Subcutaneous abdominal adipose tissue (tissue), 5 donors: ENCODE data around the gene SLC5A9.
"Not testable (repeated sequence)": the region's sequence is repeated elsewhere in the genome, so short reads cannot be mapped to it uniquely, and the experiment has no call there.

Source experiments
- H3K27ac ChIP-seq: one replicate; pipeline ENCODE4 v1.7.0; 2013; ENCODE audit warnings: low read depth, mild to moderate bottlenecking, inconsistent platforms, low read length, moderate library complexity
- H3K27me3 ChIP-seq, 5 donors: one replicate each; pipeline ENCODE4 v1.7.0; 2013; ENCODE audit warnings: low read length in 5 of 5, inconsistent platforms in 1 of 5; ENCODE audit not compliant: control insufficient read depth in 5 of 5, insufficient read depth in 4 of 5
- H3K36me3 ChIP-seq, 5 donors: one replicate each; pipeline ENCODE4 v1.7.0; 2013; ENCODE audit warnings: low read length in 5 of 5; ENCODE audit not compliant: control insufficient read depth in 5 of 5, insufficient read depth in 5 of 5
- H3K4me1 ChIP-seq, 5 donors: one replicate each; pipeline ENCODE4 v1.7.0; 2013; ENCODE audit warnings: low read length in 5 of 5, mild to moderate bottlenecking in 3 of 5, moderate library complexity in 1 of 5; ENCODE audit not compliant: control insufficient read depth in 5 of 5, insufficient read depth in 5 of 5
- H3K4me3 ChIP-seq, 5 donors: one replicate each; pipeline ENCODE4 v1.7.0; 2013; ENCODE audit warnings: low read length in 5 of 5, low read depth in 1 of 5
- H3K9ac ChIP-seq, 5 donors: one replicate each; pipeline ENCODE4 v1.7.0; 2013; ENCODE audit warnings: low read length in 5 of 5, mild to moderate bottlenecking in 4 of 5, moderate library complexity in 3 of 5
- H3K9me3 ChIP-seq, 5 donors: one replicate each; pipeline ENCODE4 v1.7.0; 2013; ENCODE audit warnings: low read length in 5 of 5; ENCODE audit not compliant: control insufficient read depth in 5 of 5
- donor health status: healthy.
- donor health status: healthy.
- donor health status: healthy.
- donor health status: healthy.
- donor health status: healthy.

The SLC5A9 gene

DNA sequence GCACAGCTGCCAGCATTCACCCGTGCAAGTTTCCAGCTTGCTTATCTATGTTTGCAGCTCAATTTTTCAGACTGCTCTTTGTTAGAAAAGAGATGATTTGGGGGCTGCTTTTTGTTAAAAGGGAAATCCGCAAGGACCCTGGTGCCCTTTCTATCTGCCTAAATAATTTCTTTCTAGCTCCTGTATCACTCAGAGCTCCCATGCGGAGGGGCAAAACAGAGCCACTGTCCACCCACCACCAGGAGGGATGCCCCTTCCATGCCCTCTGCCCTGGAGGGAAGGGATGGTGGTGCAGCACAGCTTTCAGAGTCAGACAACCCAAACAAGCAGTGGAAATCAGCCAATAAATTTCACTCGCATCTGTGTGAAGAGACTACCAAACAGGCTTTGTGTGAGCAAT, 13.9 kb upstream of the SLC5A9 start:
- H3K9ac ChIP-seq = no peak overlapping the region
- H3K4me1 ChIP-seq = no peaks in the 10 kb centered on the region
- no peaks in the 10 kb centered on the region for H3K27me3 ChIP-seq
- no peak overlapping the region for H3K27ac ChIP-seq
- H3K36me3 ChIP-seq = no peaks in the 10 kb centered on the region
- H3K4me3 ChIP-seq = no peak overlapping the region
- no peaks in the 10 kb centered on the region for H3K9me3 ChIP-seq

DNA sequence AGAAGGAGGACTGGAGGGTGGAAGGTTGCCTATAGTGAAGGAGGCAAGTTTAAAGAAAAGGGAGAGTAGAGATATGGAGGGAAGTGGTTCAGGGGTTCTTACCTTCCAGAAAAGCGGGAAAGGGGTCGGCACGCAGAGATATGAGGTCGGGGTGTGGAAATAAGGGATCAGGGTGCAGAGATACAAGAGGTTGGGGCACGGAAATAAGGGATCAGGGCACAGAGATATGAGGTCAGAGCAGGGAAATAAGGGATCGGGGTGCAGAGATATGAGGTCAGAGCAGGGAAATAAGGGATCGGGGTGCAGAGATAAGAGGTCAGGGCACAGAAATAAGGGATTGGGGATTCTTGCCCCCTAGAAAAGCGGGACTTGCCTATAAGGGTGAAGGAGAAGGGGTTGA, 9.1 kb upstream of the SLC5A9 start:
- H3K27ac ChIP-seq, H3K36me3 ChIP-seq, H3K9ac ChIP-seq, H3K9me3 ChIP-seq, H3K4me3 ChIP-seq, H3K27me3 ChIP-seq: not testable (repeated sequence)
- peaks cover 4 to 17% (median 15%) of the 10 kb centered on the region in 5 donors for H3K4me1 ChIP-seq

DNA sequence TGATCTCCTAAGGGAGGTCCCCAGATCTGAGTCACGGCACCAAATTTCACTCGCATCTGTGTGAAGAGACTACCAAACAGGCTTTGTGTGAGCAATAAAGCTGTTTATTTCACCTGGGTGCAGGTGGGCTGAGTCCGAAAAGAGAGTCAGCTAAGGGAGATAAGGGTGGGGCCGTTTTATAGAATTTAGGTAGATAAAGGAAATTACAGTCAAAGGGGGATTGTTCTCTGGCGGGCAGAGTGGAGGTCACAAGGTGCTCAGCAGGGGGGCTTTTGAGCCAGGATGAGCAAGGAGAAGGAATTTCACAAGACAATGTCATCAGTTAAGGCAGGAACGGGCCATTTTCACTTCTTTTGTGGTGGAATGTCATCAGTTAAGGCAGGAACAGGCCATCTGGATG, 8.2 kb upstream of the SLC5A9 start:
- not testable (repeated sequence) for H3K9ac ChIP-seq, H3K27me3 ChIP-seq, H3K4me3 ChIP-seq, H3K27ac ChIP-seq, H3K36me3 ChIP-seq, H3K9me3 ChIP-seq
- peaks cover 4 to 17% (median 15%) of the 10 kb centered on the region in 5 donors for H3K4me1 ChIP-seq

DNA sequence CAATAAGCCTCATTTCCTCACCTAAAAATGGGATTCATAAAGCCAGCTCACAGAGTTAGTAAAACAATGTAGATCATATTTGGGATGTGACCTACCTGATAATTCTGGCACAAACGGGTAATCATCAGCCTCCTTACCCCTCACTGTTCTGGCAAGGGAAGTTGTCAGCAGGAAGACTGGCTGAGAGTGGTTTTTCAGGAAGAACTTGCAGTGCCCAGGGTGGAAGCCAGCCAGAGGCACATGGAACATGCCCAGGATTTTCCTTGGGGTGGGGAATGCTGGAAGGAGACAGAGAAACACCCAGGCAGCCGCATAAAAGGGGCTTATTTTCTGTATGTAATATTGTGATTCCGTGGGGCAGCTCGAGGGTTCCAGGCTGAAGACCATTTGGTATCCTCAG, 7.7 kb upstream of the SLC5A9 start:
- no peak overlapping the region for H3K4me3 ChIP-seq
- H3K27me3 ChIP-seq = no peaks in the 10 kb centered on the region
- peaks cover 4 to 17% (median 15%) of the 10 kb centered on the region in 5 donors for H3K4me1 ChIP-seq
- H3K9ac ChIP-seq = no peak overlapping the region
- H3K9me3 ChIP-seq = no peaks in the 10 kb centered on the region
- no peaks in the 10 kb centered on the region for H3K36me3 ChIP-seq
- no peak overlapping the region for H3K27ac ChIP-seq

DNA sequence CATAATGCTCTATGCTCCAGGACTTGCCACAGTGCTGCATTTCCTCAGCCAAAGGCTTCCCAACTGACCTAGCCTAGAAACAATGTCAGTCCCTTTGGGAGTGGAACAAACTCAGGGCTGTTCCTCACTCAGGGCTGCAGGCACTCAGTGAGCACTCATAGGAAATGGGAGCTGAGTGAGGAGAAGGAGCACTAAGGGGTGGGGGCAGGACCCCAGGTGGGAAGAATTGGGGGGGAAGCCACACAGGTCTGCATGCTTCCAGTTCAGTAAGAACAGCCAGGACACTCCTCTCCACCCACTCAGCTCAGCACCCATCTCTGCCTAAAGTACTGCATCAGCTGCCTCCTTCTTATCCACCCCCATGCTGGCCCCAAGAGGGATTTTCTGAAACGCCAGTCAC, 7.3 kb upstream of the SLC5A9 start:
- Histone ChIP-seq H3K9me3 (no peaks in the 10 kb centered on the region), H3K27me3 (no peaks in the 10 kb centered on the region), H3K36me3 (no peaks in the 10 kb centered on the region), H3K9ac (no peak overlapping the region), H3K27ac (no peak overlapping the region), H3K4me1 (peaks cover 4 to 17% (median 15%) of the 10 kb centered on the region in 5 donors), H3K4me3 (no peak overlapping the region)

DNA sequence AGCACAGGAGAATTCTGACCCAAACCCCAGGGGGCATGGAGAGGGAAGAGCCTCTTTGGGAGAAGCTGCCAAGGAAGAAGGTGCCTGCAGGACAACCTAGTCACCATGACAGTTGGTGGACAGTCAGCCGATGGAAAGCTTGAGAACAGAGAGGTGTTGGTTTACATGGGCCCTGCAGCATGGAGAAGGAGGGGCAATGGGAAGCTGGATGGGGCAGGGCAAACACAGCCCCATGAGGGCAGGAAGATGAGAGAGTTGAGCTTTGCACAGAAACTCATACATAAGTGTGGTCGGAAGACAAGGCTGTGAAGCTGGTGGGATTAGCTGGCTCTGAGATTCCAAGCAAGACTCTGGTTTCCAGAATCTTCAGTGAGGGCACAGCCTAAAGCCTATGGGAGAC, 6.6 kb upstream of the SLC5A9 start:
- Histone ChIP-seq H3K4me3 (no peak overlapping the region), H3K27me3 (no peaks in the 10 kb centered on the region), H3K36me3 (no peaks in the 10 kb centered on the region), H3K27ac (no peak overlapping the region), H3K4me1 (peaks cover 4 to 17% (median 15%) of the 10 kb centered on the region in 5 donors), H3K9ac (no peak overlapping the region), H3K9me3 (no peaks in the 10 kb centered on the region)

DNA sequence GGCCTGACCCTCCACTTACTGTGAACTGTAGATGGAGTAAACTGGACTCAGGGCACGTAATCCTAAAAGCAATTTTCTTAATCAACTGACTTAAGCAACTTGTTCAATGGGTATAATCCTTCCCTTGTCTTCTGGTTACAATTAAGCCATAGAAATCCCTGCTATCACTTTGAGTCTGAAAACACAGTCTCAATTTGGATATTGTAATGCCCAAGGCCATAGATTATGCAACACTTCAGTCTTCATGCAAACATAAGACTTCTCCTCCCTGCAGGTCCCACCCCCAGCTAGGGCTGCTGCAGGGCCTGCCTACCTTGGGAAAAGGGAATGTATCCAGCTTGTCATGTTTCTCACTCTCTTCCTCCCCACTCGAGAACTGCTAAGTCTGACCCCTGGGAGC, 6.2 kb upstream of the SLC5A9 start:
- H3K27me3 ChIP-seq = no peaks in the 10 kb centered on the region
- H3K36me3 ChIP-seq = no peaks in the 10 kb centered on the region
- H3K27ac ChIP-seq = no peak overlapping the region
- H3K4me3 ChIP-seq = no peak overlapping the region
- H3K9ac ChIP-seq = no peak overlapping the region
- no peaks in the 10 kb centered on the region for H3K9me3 ChIP-seq
- H3K4me1 ChIP-seq = peaks cover 4 to 17% (median 15%) of the 10 kb centered on the region in 5 donors

DNA sequence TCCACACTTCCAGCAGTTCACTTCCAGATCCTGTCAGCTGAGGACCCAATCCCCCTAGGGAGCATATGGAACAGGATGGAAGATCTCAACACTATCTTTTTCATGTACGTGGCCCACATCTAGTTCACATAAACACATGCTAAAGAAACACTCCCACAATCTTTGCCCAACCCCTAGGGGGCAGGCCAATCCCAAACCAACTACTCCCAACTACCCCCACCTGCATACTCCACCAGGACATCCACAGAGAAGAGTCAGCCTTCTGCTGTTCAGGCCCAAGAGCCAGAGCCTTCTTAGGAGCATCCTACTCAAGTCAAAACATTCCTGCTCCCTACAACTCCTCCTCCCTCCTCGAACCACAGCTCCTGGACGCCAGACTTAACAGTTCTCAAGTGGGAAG, 5.6 kb upstream of the SLC5A9 start:
- Histone ChIP-seq H3K9ac (no peak overlapping the region), H3K4me3 (no peak overlapping the region), H3K9me3 (no peaks in the 10 kb centered on the region), H3K27me3 (no peaks in the 10 kb centered on the region), H3K36me3 (no peaks in the 10 kb centered on the region), H3K27ac (no peak overlapping the region), H3K4me1 (peaks cover 4 to 17% (median 15%) of the 10 kb centered on the region in 5 donors)

DNA sequence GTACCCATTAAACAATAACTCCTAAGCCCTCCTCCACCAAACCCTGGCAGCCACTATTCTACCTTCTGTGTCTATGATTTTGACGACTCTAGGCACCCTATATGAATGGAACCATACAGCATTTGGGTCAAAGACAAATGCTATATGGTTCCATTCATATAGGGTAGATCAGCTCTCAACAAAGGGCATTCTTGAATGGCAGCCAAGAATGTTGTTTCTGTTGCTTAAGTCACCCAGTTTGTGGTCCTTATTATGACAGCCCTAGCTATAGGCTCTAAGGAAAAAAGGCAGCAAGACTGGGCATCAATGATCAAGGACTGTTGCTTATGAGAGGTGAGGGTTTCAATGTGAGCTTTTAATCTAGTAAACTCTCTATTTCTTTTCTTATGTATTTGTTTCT, 4.7 kb upstream of the SLC5A9 start:
- Histone ChIP-seq H3K4me3 (no peak overlapping the region), H3K4me1 (peaks cover 4 to 17% (median 15%) of the 10 kb centered on the region in 5 donors), H3K27ac (no peak overlapping the region), H3K9me3 (no peaks in the 10 kb centered on the region), H3K36me3 (no peaks in the 10 kb centered on the region), H3K27me3 (no peaks in the 10 kb centered on the region), H3K9ac (no peak overlapping the region)

DNA sequence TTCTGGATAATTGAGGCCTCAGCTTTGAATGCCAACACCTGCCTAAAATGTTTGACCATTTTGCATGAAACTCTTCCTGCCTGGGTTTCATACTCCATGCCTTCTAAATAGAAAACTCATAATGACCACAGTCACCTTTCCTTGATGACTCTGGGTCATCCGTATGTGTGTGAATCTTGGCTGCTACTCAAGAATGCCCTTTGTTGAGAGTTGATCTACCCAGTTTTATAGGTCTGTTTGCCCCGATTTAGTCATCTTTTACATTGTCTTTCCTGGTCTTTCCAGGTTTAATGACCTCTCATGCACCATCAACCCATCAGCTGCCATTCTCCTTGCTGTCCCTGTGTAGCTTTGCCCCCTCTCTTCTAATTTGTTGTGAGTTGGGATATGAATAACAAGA, 2.7 kb upstream of the SLC5A9 start:
- Histone ChIP-seq H3K9me3 (no peaks in the 10 kb centered on the region), H3K27ac (no peak overlapping the region), H3K9ac (no peak overlapping the region), H3K4me1 (peaks cover 3 to 13% (median 11%) of the 10 kb centered on the region in 5 donors), H3K36me3 (no peaks in the 10 kb centered on the region), H3K4me3 (no peak overlapping the region), H3K27me3 (peaks cover 0 to 1% (median 0%) of the 10 kb centered on the region in 5 donors)

DNA sequence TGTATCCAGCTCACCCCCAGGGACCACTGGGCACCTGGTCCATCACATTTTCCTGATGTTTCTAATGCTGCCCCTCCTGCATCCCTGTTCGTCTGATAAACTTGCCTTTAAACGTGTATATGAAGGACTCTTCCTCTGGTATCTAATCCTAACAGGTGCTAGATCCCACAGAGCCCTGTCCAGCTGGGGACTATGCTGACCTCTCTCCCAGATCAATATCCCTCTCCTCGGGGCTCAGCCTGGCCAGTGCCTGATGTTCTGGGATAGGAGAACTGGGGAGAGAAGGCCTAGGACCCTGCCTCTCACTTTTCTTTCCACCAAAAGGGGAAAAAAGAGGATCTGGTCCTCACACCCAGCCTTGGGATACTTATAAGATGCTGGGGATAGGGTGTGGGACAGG, 1.4 kb upstream of the SLC5A9 start:
- H3K4me1 ChIP-seq = peaks cover 0 to under 1% (median 0%) of the 10 kb centered on the region in 5 donors

More for the DNA sequence above, 1.4 kb upstream of the SLC5A9 start:
- Histone ChIP-seq H3K27ac (no peak overlapping the region), H3K36me3 (no peaks in the 10 kb centered on the region), H3K27me3 (peaks cover 0 to 3% (median 0%) of the 10 kb centered on the region in 5 donors), H3K9ac (no peak overlapping the region), H3K9me3 (no peaks in the 10 kb centered on the region), H3K4me3 (no peak overlapping the region)
